Thyroid gland (tissue), 4 donors: ENCODE results near the gene PTPRT. TPM values are rescaled to one million over a fixed set of nuclear protein-coding genes. Genes with fewer than 3 reads are reported as not detected.
A peak's percentile ranks its signal among the peaks of the same experiment; 100 is the strongest.

Experiments
- DNase-seq, 2 donors: peaks; one replicate each; pipeline ENCODE4 v3.0.0-alpha.2; 2019
- H3K27ac ChIP-seq, 3 donors: fragments of 200-600 bp; sonication (generic); 1 replicate in 2 of 3; 2 replicates in 1 of 3; pipeline ENCODE4 v1.5.1; 2016 to 2019; ENCODE audit warnings: mild to moderate bottlenecking in 1 of 3, moderate library complexity in 1 of 3
- H3K27me3 ChIP-seq: fragments of 200-600 bp; sonication (generic); one replicate; pipeline ENCODE4 v1.5.1; 2019
- H3K36me3 ChIP-seq, 2 donors: fragments of 200-600 bp; sonication (generic); one replicate each; pipeline ENCODE4 v1.5.1; 2016 to 2019
- H3K4me1 ChIP-seq, 2 donors: fragments of 200-600 bp; sonication (generic); one replicate each; pipeline ENCODE4 v1.5.1; 2017 to 2019
- H3K4me3 ChIP-seq, 3 donors: fragments of 200-600 bp; sonication (generic); replicated peaks in 1 of 3; 1 replicate in 2 of 3; 2 replicates in 1 of 3; pipeline ENCODE4 v1.5.1; 2016; ENCODE audit warnings: mild to moderate bottlenecking in 1 of 3
- H3K9me3 ChIP-seq: fragments of 200-600 bp; sonication (generic); one replicate; pipeline ENCODE4 v1.5.1; 2017
- CTCF ChIP-seq, 6 experiments: fragments of 200-600 bp in 3 of 6; fragments of 450-650 bp in 3 of 6; sonication (generic) in 3 of 6; IDR thresholded peaks; one replicate each; pipeline ENCODE4 v1.5.1; 2016 to 2019; ENCODE audit warnings: antibody characterized with exemption in 6 of 6, mild to moderate bottlenecking in 2 of 6, inconsistent platforms in 1 of 6, moderate library complexity in 1 of 6
- POLR2A ChIP-seq, 2 donors: fragments of 450-650 bp; IDR thresholded peaks; one replicate each; pipeline ENCODE4 v1.6.1; 2017; ENCODE audit warnings: antibody characterized with exemption in 2 of 2, mild to moderate bottlenecking in 2 of 2, moderate library complexity in 1 of 2
- WGBS, 2 donors: methylation state at CpG; one replicate each; pipeline ENCODE4 v1.1.5; 2017; 5-methylcytosine and 5-hydroxymethylcytosine counted together
- intact Hi-C: fragments of 100-400 bp; cut with DNase I; formaldehyde crosslinking; loops from one replicate; pipeline ENCODE4 v1.15.1; 2023
- total RNA-seq, 4 donors: library from RNA; depleted of rRNA; stranded (reverse); fragments of >200 nt; gene quantifications; one replicate each; pipeline ENCODE4 v1.2.3, GENCODE V29; 2016

Gene PTPRT
- total RNA-seq, 4 donors from 2014 or later: 0.11 to 0.15 TPM; not detected in 2

- Histone ChIP-seq H3K36me3 (no peaks in the 10 kb centered on the region), H3K27ac (no peak overlapping the region), H3K4me1 (no peaks in the 10 kb centered on the region), H3K27me3 (no peaks in the 10 kb centered on the region), H3K4me3 (no peak overlapping the region), H3K9me3 (no peaks in the 10 kb centered on the region)
- DNase-seq: no peak
- intact Hi-C loops: no loop called here
- no peak for TF ChIP-seq POLR2A (IDR thresholded peaks at IDR 0.05)
- no peak for TF ChIP-seq CTCF (IDR thresholded peaks at IDR 0.05)
- WGBS, 2 donors: 91% methylated on average over 3 of the region's 3 CpGs
Observed at GRCh38 chr20:42837456-42837855, 352.2 kb downstream of the PTPRT start.

- H3K27ac ChIP-seq: no peak overlapping the region
- intact Hi-C loops: no loop called here
- TF ChIP-seq POLR2A (IDR thresholded peaks at IDR 0.05) (no peak), CTCF (IDR thresholded peaks at IDR 0.05) (no peak)
- no peak overlapping the region for H3K4me3 ChIP-seq
- no peaks in the 10 kb centered on the region for H3K4me1 ChIP-seq
- no peaks in the 10 kb centered on the region for H3K36me3 ChIP-seq
- no peaks in the 10 kb centered on the region for H3K27me3 ChIP-seq
- peak; percentile 13 to 19 for DNase-seq
- H3K9me3 ChIP-seq: no peaks in the 10 kb centered on the region
- 33 to 43% methylated on average over 5 of the region's 5 CpGs for WGBS, 2 donors
Observed at GRCh38 chr20:42836339-42836738, 353.4 kb downstream of the PTPRT start.

GRCh38 chr20:42807876-42808275 is 381.8 kb downstream of the PTPRT start:
- intact Hi-C loops: no loop called here
- TF ChIP-seq POLR2A (IDR thresholded peaks at IDR 0.05) (no peak), CTCF (IDR thresholded peaks at IDR 0.05) (no peak)
- Histone ChIP-seq H3K36me3 (no peaks in the 10 kb centered on the region), H3K9me3 (no peaks in the 10 kb centered on the region), H3K27me3 (no peaks in the 10 kb centered on the region), H3K4me1 (no peaks in the 10 kb centered on the region), H3K4me3 (no peak overlapping the region), H3K27ac (no peak overlapping the region)
- no peak for DNase-seq
- WGBS, 2 donors: 66 to 91% methylated on average over 6 of the region's 6 CpGs

GRCh38 chr20:42795111-42795695 is 394.5 kb downstream of the PTPRT start:
- Histone ChIP-seq H3K36me3 (no peaks in the 10 kb centered on the region), H3K4me1 (no peaks in the 10 kb centered on the region), H3K4me3 (no peak overlapping the region), H3K9me3 (no peaks in the 10 kb centered on the region), H3K27ac (no peak overlapping the region), H3K27me3 (no peaks in the 10 kb centered on the region)
- WGBS, 2 donors: 81 to 83% methylated on average over 11 of the region's 11 CpGs
- TF ChIP-seq CTCF (IDR thresholded peaks at IDR 0.05): no peak
- TF ChIP-seq POLR2A (IDR thresholded peaks at IDR 0.05): no peak
- DNase-seq: no peak
- intact Hi-C loops: no loop called here

- Histone ChIP-seq H3K4me1 (no peaks in the 10 kb centered on the region), H3K36me3 (no peaks in the 10 kb centered on the region), H3K9me3 (no peaks in the 10 kb centered on the region), H3K4me3 (no peak overlapping the region), H3K27ac (no peak overlapping the region), H3K27me3 (no peaks in the 10 kb centered on the region)
- 90 to 94% methylated on average over 1 of the region's 1 CpG for WGBS, 2 donors
- intact Hi-C loops: no loop called here
- no peak for TF ChIP-seq POLR2A (IDR thresholded peaks at IDR 0.05)
- no peak for DNase-seq
Observed at GRCh38 chr20:42792052-42792451, 397.7 kb downstream of the PTPRT start.
